H1 (cell line): ENCODE results near the gene DDI1. TPM values are rescaled to one million over a fixed set of nuclear protein-coding genes. Genes with fewer than 3 reads are reported as not detected.

ENCODE experiments used
- ASH2L ChIP-seq: fragments of 200-600, 300-600 bp; sonication (generic); IDR thresholded peaks from one replicate; pipeline ENCODE4 v1.7.1; 2017; ENCODE audit warnings: low read length
- CTBP2 ChIP-seq: IDR thresholded peaks from 2 replicates; pipeline ENCODE4 v1.7.0; 2011; ENCODE audit warnings: borderline replicate concordance, mild to moderate bottlenecking, moderate library complexity, mixed read lengths, low read length; ENCODE audit not compliant: insufficient read depth, insufficient read length
- KDM4A ChIP-seq: IDR thresholded peaks from one replicate; pipeline ENCODE4 v1.7.1; 2012; ENCODE audit warnings: low read depth, mild to moderate bottlenecking, moderate library complexity, low read length, inconsistent platforms; ENCODE audit not compliant: severe bottlenecking
- MAFK ChIP-seq: IDR thresholded peaks from 2 replicates; pipeline ENCODE4 v1.6.1; 2012; ENCODE audit warnings: low read depth, mild to moderate bottlenecking, improper control_type of control experiment, low read length
- SRF ChIP-seq: IDR thresholded peaks from 2 replicates; pipeline ENCODE4 v1.6.1; 2011; ENCODE audit warnings: mild to moderate bottlenecking, low read depth, low read length, moderate library complexity
- polyA plus RNA-seq, 7 experiments: library from polyadenylated mRNA; depleted of rRNA in 3 of 7; stranded (reverse) in 5 of 7; unstranded in 2 of 7; fragments of >200 nt in 5 of 7; fragments of 200-250 nt in 2 of 7; gene quantifications; 1 replicate in 5 of 7; 2 replicates in 1 of 7; 4 replicates in 1 of 7; pipeline versions ENCODE4 v1.2.1 to v1.2.3, GENCODE V29; 2011 to 2013; ENCODE audit warnings: missing spikeins in 2 of 7, mixed read lengths in 2 of 7
- total RNA-seq: library from RNA; stranded (reverse); fragmentation: NEBNext Ultra II Directional; extraction: Animal tissue kit (Norgen Biotek cat#: 25700); gene quantifications from 2 replicates; pipeline ENCODE4 v1.2.1, GENCODE V29; 2021
- TF ChIP-seq, protein P1 (sequence below): fragments of 300-600 bp; sonication (generic); IDR thresholded peaks from 2 replicates; pipeline ENCODE4 v1.7.1; 2012; ENCODE audit warnings: low read length, moderate library complexity, mild to moderate bottlenecking, inconsistent platforms; ENCODE audit not compliant: insufficient replicate concordance

The DDI1 gene
- total and polyA plus RNA-seq, 2 of the 8 experiments (the other 6 are each of a cell fraction or from before 2014, with no cell fraction given) = not detected

DNA sequence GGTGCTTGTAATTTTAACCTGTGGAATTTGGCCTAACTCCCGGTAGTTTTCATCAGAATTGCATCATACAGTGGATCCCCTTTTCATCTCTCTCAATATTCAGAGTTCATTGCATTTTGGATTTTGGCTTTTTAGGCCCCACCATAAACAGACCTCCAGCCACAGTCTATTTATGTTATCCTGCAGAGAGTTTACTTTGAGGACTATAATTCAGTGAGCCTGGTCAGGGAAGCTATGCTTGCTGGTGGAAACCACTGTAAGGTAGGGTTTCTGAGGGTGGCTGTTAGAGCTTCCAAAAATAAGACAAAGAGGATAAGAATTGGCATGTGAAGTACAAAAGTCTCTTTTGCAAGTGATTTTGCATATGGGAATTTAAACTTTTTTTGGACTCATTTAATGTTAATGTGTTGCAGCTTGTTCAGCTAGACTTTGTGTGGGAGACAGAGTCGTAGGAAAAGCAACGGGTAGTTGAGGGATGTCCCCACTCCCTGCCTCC lies 34.8 kb upstream of the DDI1 start (continued):
- TF ChIP-seq, protein P1, sequence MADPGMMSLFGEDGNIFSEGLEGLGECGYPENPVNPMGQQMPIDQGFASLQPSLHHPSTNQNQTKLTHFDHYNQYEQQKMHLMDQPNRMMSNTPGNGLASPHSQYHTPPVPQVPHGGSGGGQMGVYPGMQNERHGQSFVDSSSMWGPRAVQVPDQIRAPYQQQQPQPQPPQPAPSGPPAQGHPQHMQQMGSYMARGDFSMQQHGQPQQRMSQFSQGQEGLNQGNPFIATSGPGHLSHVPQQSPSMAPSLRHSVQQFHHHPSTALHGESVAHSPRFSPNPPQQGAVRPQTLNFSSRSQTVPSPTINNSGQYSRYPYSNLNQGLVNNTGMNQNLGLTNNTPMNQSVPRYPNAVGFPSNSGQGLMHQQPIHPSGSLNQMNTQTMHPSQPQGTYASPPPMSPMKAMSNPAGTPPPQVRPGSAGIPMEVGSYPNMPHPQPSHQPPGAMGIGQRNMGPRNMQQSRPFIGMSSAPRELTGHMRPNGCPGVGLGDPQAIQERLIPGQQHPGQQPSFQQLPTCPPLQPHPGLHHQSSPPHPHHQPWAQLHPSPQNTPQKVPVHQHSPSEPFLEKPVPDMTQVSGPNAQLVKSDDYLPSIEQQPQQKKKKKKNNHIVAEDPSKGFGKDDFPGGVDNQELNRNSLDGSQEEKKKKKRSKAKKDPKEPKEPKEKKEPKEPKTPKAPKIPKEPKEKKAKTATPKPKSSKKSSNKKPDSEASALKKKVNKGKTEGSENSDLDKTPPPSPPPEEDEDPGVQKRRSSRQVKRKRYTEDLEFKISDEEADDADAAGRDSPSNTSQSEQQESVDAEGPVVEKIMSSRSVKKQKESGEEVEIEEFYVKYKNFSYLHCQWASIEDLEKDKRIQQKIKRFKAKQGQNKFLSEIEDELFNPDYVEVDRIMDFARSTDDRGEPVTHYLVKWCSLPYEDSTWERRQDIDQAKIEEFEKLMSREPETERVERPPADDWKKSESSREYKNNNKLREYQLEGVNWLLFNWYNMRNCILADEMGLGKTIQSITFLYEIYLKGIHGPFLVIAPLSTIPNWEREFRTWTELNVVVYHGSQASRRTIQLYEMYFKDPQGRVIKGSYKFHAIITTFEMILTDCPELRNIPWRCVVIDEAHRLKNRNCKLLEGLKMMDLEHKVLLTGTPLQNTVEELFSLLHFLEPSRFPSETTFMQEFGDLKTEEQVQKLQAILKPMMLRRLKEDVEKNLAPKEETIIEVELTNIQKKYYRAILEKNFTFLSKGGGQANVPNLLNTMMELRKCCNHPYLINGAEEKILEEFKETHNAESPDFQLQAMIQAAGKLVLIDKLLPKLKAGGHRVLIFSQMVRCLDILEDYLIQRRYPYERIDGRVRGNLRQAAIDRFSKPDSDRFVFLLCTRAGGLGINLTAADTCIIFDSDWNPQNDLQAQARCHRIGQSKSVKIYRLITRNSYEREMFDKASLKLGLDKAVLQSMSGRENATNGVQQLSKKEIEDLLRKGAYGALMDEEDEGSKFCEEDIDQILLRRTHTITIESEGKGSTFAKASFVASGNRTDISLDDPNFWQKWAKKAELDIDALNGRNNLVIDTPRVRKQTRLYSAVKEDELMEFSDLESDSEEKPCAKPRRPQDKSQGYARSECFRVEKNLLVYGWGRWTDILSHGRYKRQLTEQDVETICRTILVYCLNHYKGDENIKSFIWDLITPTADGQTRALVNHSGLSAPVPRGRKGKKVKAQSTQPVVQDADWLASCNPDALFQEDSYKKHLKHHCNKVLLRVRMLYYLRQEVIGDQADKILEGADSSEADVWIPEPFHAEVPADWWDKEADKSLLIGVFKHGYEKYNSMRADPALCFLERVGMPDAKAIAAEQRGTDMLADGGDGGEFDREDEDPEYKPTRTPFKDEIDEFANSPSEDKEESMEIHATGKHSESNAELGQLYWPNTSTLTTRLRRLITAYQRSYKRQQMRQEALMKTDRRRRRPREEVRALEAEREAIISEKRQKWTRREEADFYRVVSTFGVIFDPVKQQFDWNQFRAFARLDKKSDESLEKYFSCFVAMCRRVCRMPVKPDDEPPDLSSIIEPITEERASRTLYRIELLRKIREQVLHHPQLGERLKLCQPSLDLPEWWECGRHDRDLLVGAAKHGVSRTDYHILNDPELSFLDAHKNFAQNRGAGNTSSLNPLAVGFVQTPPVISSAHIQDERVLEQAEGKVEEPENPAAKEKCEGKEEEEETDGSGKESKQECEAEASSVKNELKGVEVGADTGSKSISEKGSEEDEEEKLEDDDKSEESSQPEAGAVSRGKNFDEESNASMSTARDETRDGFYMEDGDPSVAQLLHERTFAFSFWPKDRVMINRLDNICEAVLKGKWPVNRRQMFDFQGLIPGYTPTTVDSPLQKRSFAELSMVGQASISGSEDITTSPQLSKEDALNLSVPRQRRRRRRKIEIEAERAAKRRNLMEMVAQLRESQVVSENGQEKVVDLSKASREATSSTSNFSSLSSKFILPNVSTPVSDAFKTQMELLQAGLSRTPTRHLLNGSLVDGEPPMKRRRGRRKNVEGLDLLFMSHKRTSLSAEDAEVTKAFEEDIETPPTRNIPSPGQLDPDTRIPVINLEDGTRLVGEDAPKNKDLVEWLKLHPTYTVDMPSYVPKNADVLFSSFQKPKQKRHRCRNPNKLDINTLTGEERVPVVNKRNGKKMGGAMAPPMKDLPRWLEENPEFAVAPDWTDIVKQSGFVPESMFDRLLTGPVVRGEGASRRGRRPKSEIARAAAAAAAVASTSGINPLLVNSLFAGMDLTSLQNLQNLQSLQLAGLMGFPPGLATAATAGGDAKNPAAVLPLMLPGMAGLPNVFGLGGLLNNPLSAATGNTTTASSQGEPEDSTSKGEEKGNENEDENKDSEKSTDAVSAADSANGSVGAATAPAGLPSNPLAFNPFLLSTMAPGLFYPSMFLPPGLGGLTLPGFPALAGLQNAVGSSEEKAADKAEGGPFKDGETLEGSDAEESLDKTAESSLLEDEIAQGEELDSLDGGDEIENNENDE = no peak
- TF ChIP-seq SRF (no peak), ASH2L (no peak), MAFK (no peak), CTBP2 (no peak), KDM4A (no peak)
